ENCODE measurements around the gene AWAT2. TPM values are rescaled to one million over a fixed set of nuclear protein-coding genes. Genes with fewer than 3 reads are reported as not detected.

The AWAT2 gene
- total RNA-seq, 3 donors from 2014 or later (not counting 1 experiment from before 2014, with no cell fraction given) = not detected

Other genes with a start within 250 kb of the AWAT2 start
- not detected for gene OTUD6A, start 12.5 kb upstream of the AWAT2 start, total RNA-seq
- gene IGBP1, start 83.5 kb upstream of the AWAT2 start, total RNA-seq = 10 to 100 TPM; 39.4 to 40.7 (median 40.1) TPM
- gene DGAT2L6, start 127.5 kb upstream of the AWAT2 start, total RNA-seq = not detected
- gene AWAT1, start 184.7 kb upstream of the AWAT2 start, total RNA-seq = not detected
- gene P2RY4, start 210.3 kb upstream of the AWAT2 start, total RNA-seq = under 1 TPM; 0.53 to 0.64 (median 0.61) TPM
- gene ARR3, start 218.4 kb upstream of the AWAT2 start, total RNA-seq = not detected
- gene RAB41, start 232.2 kb upstream of the AWAT2 start, total RNA-seq = not detected
- 10 to 100 TPM; 16.7 to 22.3 (median 17.0) TPM for gene PDZD11, start 240.0 kb upstream of the AWAT2 start, total RNA-seq
- gene KIF4A, start 240.2 kb upstream of the AWAT2 start, total RNA-seq = 1 to 10 TPM in 1 of 3 donors, under 1 TPM in 2; 0.53 to 1.3 (median 0.79) TPM

Data from natural killer cell (primary cell).